ENCODE data around the gene LPO. TPM values are rescaled to one million over a fixed set of nuclear protein-coding genes. Genes with fewer than 3 reads are reported as not detected.

The LPO gene
- total RNA-seq, 3 donors from 2014 or later, result not detected

DNA sequence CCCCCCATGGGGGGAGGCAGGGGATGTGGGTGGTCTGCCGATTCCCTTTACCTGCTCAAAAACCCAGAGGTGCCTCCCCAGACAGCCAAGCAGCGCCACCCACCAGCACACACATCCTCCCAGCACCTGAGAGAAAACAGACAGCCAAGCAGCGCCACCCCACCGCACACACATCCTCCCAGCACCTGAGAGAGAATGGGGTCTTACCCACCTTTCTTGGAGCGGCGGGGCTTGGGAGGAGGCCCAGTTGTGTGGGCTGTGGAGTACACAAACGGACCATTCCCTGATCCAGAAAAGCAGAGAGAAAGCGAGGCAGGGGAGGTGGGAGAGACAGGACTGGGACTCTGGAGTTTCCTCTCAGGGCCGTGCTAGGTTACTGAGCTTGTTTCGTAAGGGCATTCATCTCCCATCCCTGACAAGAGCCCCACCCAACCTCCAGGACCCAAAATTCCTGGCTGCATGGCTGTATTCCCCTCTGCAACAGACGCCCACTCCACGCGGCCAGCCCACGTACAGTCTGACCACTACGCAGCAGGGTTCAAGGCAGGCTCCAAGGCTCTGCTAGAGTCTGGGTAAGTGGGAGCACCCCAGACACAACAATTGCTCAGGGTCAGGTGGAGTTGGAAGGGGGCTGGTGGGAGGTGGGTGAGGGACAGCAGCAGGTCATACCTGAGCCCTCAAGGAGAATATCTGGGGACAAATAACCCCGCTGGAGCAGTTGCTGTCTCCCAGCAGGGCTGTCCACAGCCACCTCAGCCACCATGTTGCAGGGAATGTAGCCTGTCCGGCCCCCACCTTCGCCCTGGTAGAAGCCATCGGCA is 68.0 kb downstream of the LPO start:
- Histone ChIP-seq H3K4me1 (ENCODE audit: low read depth) (no peaks in the 10 kb centered on the region), H3K36me3 (ENCODE audit: low read depth) (no peaks in the 10 kb centered on the region), H3K4me3 (no peak overlapping the region), H3K9me3 (no peaks in the 10 kb centered on the region)
- TF ChIP-seq, protein P1, sequence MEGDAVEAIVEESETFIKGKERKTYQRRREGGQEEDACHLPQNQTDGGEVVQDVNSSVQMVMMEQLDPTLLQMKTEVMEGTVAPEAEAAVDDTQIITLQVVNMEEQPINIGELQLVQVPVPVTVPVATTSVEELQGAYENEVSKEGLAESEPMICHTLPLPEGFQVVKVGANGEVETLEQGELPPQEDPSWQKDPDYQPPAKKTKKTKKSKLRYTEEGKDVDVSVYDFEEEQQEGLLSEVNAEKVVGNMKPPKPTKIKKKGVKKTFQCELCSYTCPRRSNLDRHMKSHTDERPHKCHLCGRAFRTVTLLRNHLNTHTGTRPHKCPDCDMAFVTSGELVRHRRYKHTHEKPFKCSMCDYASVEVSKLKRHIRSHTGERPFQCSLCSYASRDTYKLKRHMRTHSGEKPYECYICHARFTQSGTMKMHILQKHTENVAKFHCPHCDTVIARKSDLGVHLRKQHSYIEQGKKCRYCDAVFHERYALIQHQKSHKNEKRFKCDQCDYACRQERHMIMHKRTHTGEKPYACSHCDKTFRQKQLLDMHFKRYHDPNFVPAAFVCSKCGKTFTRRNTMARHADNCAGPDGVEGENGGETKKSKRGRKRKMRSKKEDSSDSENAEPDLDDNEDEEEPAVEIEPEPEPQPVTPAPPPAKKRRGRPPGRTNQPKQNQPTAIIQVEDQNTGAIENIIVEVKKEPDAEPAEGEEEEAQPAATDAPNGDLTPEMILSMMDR (IDR thresholded peaks at IDR 0.05), result no peak
- intact Hi-C loops (cut with DNase I, micrococcal nuclease), result no loop called here
- DNase-seq (no peak), ATAC-seq (no peak)

DNA sequence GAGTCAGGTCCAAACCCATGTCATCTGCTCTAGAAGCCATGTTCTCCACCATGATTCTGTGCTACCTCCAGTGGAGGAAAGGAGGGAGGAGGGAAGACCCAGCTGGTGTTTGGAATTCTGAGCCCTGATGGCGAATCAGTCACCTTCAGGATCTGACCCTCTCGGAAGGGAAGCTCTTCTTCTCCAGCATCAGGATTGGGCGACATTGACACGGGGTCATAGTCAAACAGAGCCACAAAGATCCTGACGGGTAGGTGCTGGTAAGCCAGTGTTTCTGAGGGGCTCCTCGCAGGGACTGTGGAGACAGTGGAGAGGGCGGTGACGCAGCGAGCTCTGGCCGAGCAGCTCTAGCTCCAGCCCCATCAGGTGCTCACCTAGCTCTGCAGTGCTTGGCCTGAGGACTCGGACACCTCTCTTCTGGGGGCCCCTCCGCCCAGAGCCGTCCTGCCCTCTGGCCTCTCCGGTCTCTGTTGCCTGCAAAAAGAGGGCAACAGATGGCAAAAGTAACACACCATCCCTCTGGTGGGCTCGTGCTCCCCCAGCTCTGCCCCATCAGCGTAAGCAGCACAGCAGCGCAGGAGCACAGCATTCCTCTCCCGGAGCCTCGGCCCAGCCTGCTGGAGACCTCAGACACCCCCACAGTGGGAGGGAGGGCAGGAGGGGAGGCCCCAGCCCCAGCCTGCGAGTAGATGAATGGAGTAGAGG is 69.2 kb downstream of the LPO start:
- no peak for DNase-seq
- TF ChIP-seq, protein P1 (IDR thresholded peaks at IDR 0.05), result no peak

DNA sequence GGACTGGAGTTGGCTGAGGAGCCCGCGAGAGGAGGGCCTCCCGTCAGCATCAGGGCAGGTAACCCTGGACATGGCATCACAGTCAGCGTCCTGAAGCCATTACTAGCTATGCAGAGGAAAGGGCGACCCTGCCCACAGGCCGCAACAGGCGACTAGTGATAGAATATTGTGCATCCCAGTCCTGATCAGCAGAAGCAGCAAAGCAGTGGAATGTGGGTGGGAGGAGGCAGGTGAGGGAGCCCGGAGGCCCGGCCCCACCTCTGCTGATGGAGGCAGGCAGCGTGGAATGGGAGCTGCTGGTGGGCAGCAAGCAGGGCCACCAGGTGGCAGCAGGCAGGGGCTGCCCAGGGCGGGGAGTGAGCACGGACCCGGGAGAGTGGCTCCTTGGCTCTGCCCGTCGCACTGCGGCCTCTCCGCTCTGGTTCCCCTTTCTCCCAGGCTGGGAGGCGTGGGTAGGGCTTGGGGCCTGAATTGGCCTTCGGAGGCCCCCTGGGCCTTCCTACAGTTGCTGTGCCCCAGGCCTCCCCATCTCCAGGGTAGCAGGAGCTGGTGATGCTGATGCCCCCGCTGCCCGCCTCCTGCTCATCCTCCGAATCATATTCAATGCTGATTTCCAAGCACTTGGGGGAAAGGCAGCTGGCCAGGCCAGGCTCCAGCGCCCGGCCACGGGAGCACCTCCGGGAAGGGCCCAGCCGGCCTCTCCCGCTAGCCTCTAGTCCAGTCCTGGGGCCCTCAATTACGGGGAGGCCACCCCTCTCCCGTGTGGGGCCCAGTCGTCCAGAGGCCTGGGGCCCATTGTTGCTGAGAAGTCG is 70.0 kb downstream of the LPO start:
- intact Hi-C loops (cut with DNase I, micrococcal nuclease), result no loop called here
- no peak for DNase-seq
- ATAC-seq, result no peak
- Histone ChIP-seq H3K4me3 (no peak overlapping the region), H3K4me1 (ENCODE audit: low read depth) (no peaks in the 10 kb centered on the region), H3K36me3 (ENCODE audit: low read depth) (no peaks in the 10 kb centered on the region), H3K9me3 (no peaks in the 10 kb centered on the region)
- TF ChIP-seq, protein P1 (IDR thresholded peaks at IDR 0.05), result no peak

More for the DNA sequence above, 69.2 kb downstream of the LPO start:
- no peaks in the 10 kb centered on the region for H3K4me1 ChIP-seq (ENCODE audit: low read depth)
- intact Hi-C loops (cut with DNase I, micrococcal nuclease), result no loop called here
- H3K4me3 ChIP-seq, result no peak overlapping the region
- no peaks in the 10 kb centered on the region for H3K9me3 ChIP-seq
- no peak for ATAC-seq
- no peaks in the 10 kb centered on the region for H3K36me3 ChIP-seq (ENCODE audit: low read depth)

DNA sequence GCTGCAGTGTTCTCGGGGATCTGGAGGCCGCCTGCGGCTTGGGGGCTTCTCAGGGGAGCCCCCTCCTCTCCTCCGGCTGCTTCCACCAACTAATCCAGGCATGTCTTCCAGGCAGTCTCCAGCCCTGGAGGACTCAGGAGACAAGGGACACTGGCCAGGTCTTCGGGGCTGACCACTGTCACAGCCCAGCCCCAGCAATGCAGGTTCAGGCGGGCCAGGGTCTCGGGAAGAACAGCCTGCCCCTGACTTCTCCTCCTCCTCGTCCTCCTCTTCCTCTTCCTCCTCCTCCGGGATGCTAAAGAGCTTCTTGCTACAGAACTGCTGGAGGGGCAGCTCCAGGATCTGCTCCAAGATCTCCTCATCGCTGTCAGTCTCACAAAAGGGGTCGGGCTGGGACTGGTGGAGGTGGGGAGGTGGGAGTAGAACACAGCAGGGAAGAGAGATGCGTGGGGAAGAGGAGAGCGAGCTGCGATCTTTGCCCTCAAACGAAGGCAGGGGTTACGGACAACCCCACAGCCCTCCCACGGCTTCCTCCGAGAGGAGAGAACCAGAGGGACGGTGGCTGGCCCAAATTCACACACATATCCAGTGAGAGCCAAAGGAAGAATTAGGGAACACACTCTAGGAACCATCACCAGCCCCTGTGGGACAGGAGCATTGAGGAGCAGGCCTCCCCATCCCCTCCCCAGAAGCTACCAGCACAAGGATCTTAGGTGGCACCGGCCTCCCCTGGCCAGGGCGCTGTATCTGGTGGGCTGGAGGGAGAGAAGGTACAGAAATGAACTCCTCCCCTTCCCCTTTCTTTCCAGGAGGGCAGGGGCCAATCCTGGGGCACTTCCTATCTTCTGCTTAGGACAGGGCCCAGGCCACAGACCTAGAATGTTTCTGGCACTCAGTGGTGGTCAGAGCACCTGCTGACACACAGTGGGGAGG is 70.9 kb downstream of the LPO start:
- DNase-seq (no peak), ATAC-seq (no peak)
- no peaks in the 10 kb centered on the region for H3K9me3 ChIP-seq
- H3K4me3 ChIP-seq, result no peak overlapping the region
- intact Hi-C loops (cut with DNase I, micrococcal nuclease), result no loop called here
- H3K36me3 ChIP-seq (ENCODE audit: low read depth), result no peaks in the 10 kb centered on the region
- TF ChIP-seq, protein P1 (IDR thresholded peaks at IDR 0.05), result no peak
- no peaks in the 10 kb centered on the region for H3K4me1 ChIP-seq (ENCODE audit: low read depth)

DNA sequence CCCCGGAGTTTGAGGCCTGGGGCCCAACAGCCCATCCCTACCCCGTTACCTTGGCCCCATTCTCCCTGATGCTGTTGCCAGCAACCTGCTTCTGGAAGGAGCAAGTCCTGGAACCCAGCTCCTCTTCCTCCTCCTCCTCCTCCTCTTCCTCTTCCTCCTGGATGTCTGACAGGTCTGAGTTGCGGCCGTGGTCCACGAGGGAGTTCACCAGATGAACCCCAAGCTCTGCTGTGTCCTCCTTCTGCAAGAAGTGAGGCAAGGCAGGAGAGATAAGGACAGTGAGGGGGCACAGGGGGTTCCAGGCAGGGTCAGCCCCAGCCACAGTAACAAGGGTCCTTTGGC is 71.5 kb downstream of the LPO start:
- Histone ChIP-seq H3K36me3 (ENCODE audit: low read depth) (no peaks in the 10 kb centered on the region), H3K9me3 (no peaks in the 10 kb centered on the region), H3K4me3 (no peak overlapping the region), H3K4me1 (ENCODE audit: low read depth) (no peaks in the 10 kb centered on the region)
- TF ChIP-seq, protein P1 (IDR thresholded peaks at IDR 0.05), result no peak
- DNase-seq, result no peak
- no peak for ATAC-seq
- intact Hi-C loops (cut with DNase I, micrococcal nuclease), result no loop called here
